ENCODE measurements around the gene KIF21B. TPM values are rescaled to one million over a fixed set of nuclear protein-coding genes. Genes with fewer than 3 reads are reported as not detected.

KIF21B gene
- total RNA-seq, 2 experiments from 2014 or later = 45.5 to 46.3 TPM

- DNase-seq = no peak
- CTCF ChIA-PET = interaction anchor here (1.0 to 4.2 kb wide), 7 partner anchors 10 to 97 kb away, joined by 3 to 40 read pairs (median 13); no protein-coding TSS in a partner anchor
- peaks cover 92% of the 10 kb centered on the region for H3K4me1 Mint-ChIP-seq (ENCODE audit: low read depth)
- peaks cover 11% of the 10 kb centered on the region for H3K36me3 Mint-ChIP-seq (ENCODE audit: low read depth)
- peak overlapping the region; percentile 82 for H3K27ac Mint-ChIP-seq
- no peaks in the 10 kb centered on the region for H3K27me3 Mint-ChIP-seq (ENCODE audit: low read depth)
- no peaks in the 10 kb centered on the region for H3K9me3 Mint-ChIP-seq
- H3K4me3 Mint-ChIP-seq = no peak overlapping the region
- intact Hi-C loops (cut with micrococcal nuclease) = loop anchor here (5.0 kb wide), 1 partner anchor 436 kb away; no protein-coding TSS in a partner anchor
These were observed 7.3 kb downstream of the KIF21B start for GRCh38 chr1:201016211-201016651.

GRCh38 chr1:201015551-201016091, 7.9 kb downstream of the KIF21B start:
- H3K9me3 Mint-ChIP-seq = no peaks in the 10 kb centered on the region
- H3K27ac Mint-ChIP-seq = peak overlapping the region; percentile 82
- no peak overlapping the region for H3K4me3 Mint-ChIP-seq
- DNase-seq = peak; percentile 42
- CTCF ChIA-PET = interaction anchor here (0.6 to 4.2 kb wide), 9 partner anchors 8 to 101 kb away, joined by 3 to 40 read pairs (median 5); partner anchors contain the start of gene KIF21B
- peaks cover 11% of the 10 kb centered on the region for H3K36me3 Mint-ChIP-seq (ENCODE audit: low read depth)
- H3K27me3 Mint-ChIP-seq (ENCODE audit: low read depth) = no peaks in the 10 kb centered on the region
- intact Hi-C loops (cut with micrococcal nuclease) = loop anchor here (5.0 kb wide), 1 partner anchor 437 kb away; no protein-coding TSS in a partner anchor
- peaks cover 91% of the 10 kb centered on the region for H3K4me1 Mint-ChIP-seq (ENCODE audit: low read depth)

GRCh38 chr1:201014816-201015200, 8.7 kb downstream of the KIF21B start:
- Mint-ChIP-seq H3K4me3 (no peak overlapping the region), H3K36me3 (ENCODE audit: low read depth) (peaks cover 11% of the 10 kb centered on the region)

GRCh38 chr1:201013991-201014815, 9.3 kb downstream of the KIF21B start:
- Mint-ChIP-seq H3K27me3 (ENCODE audit: low read depth) (no peaks in the 10 kb centered on the region), H3K36me3 (ENCODE audit: low read depth) (peaks cover 10% of the 10 kb centered on the region), H3K9me3 (no peaks in the 10 kb centered on the region), H3K4me1 (ENCODE audit: low read depth) (peaks cover 81% of the 10 kb centered on the region), H3K27ac (no peak overlapping the region), H3K4me3 (no peak overlapping the region)
- CTCF ChIA-PET = interaction anchor here (1.0 to 4.2 kb wide), 5 partner anchors 9 to 106 kb away, joined by 3 to 40 read pairs (median 8); partner anchors contain the start of gene KIF21B
- DNase-seq = no peak
- intact Hi-C loops (cut with micrococcal nuclease) = no loop called here

More at GRCh38 chr1:201014816-201015200, 8.7 kb downstream of the KIF21B start:
- no peaks in the 10 kb centered on the region for H3K27me3 Mint-ChIP-seq (ENCODE audit: low read depth)
- no peak for DNase-seq
- no peaks in the 10 kb centered on the region for H3K9me3 Mint-ChIP-seq
- CTCF ChIA-PET = interaction anchor here (1.0 to 4.2 kb wide), 7 partner anchors 9 to 105 kb away, joined by 3 to 40 read pairs (median 13); partner anchors contain the start of gene KIF21B
- intact Hi-C loops (cut with micrococcal nuclease) = loop anchor here (5.0 kb wide), 1 partner anchor 437 kb away; no protein-coding TSS in a partner anchor
- H3K27ac Mint-ChIP-seq = peak overlapping the region; percentile 24
- peaks cover 86% of the 10 kb centered on the region for H3K4me1 Mint-ChIP-seq (ENCODE audit: low read depth)

GRCh38 chr1:201013031-201013485, 10.5 kb downstream of the KIF21B start:
- H3K27ac Mint-ChIP-seq = peak overlapping the region; percentile 46
- no peak overlapping the region for H3K4me3 Mint-ChIP-seq
- CTCF ChIA-PET = interaction anchor here (0.6 to 1.7 kb wide), 5 partner anchors 12 to 106 kb away, joined by 3 to 5 read pairs (median 4); no protein-coding TSS in a partner anchor
- intact Hi-C loops (cut with micrococcal nuclease) = no loop called here
- H3K4me1 Mint-ChIP-seq (ENCODE audit: low read depth) = peaks cover 78% of the 10 kb centered on the region
- no peaks in the 10 kb centered on the region for H3K27me3 Mint-ChIP-seq (ENCODE audit: low read depth)
- peaks cover 5% of the 10 kb centered on the region for H3K36me3 Mint-ChIP-seq (ENCODE audit: low read depth)
- no peaks in the 10 kb centered on the region for H3K9me3 Mint-ChIP-seq
- DNase-seq = no peak

- CTCF ChIA-PET = interaction anchor here (0.7 to 2.3 kb wide), 6 partner anchors 9 to 40 kb away, joined by 3 to 16 read pairs (median 4); no protein-coding TSS in a partner anchor
- no peaks in the 10 kb centered on the region for H3K9me3 Mint-ChIP-seq
- no peaks in the 10 kb centered on the region for H3K27me3 Mint-ChIP-seq (ENCODE audit: low read depth)
- no peak overlapping the region for H3K4me3 Mint-ChIP-seq
- H3K27ac Mint-ChIP-seq = no peak overlapping the region
- H3K4me1 Mint-ChIP-seq (ENCODE audit: low read depth) = peaks cover 63% of the 10 kb centered on the region
- peaks cover 4% of the 10 kb centered on the region for H3K36me3 Mint-ChIP-seq (ENCODE audit: low read depth)
- no peak for DNase-seq
- intact Hi-C loops (cut with micrococcal nuclease) = no loop called here
These were observed 11.9 kb downstream of the KIF21B start for GRCh38 chr1:201011616-201012015.

GRCh38 chr1:201009962-201010645, 13.4 kb downstream of the KIF21B start:
- Mint-ChIP-seq H3K4me3 (no peak overlapping the region), H3K36me3 (ENCODE audit: low read depth) (peaks cover 7% of the 10 kb centered on the region), H3K4me1 (ENCODE audit: low read depth) (peaks cover 48% of the 10 kb centered on the region), H3K9me3 (no peaks in the 10 kb centered on the region), H3K27me3 (ENCODE audit: low read depth) (no peaks in the 10 kb centered on the region), H3K27ac (no peak overlapping the region)
- intact Hi-C loops (cut with micrococcal nuclease) = no loop called here
- DNase-seq = no peak
- CTCF ChIA-PET = interaction anchor here (1.4 to 2.3 kb wide), 6 partner anchors 8 to 34 kb away, joined by 3 to 16 read pairs (median 5); no protein-coding TSS in a partner anchor

- Mint-ChIP-seq H3K27me3 (ENCODE audit: low read depth) (no peaks in the 10 kb centered on the region), H3K36me3 (ENCODE audit: low read depth) (peaks cover 7% of the 10 kb centered on the region), H3K27ac (peak overlapping the region; percentile 36), H3K4me1 (ENCODE audit: low read depth) (peaks cover 39% of the 10 kb centered on the region), H3K9me3 (no peaks in the 10 kb centered on the region), H3K4me3 (no peak overlapping the region)
- CTCF ChIA-PET = interaction anchor here (0.8 to 1.6 kb wide), 5 partner anchors 11 to 37 kb away, joined by 3 to 6 read pairs (median 4); no protein-coding TSS in a partner anchor
- intact Hi-C loops (cut with micrococcal nuclease) = no loop called here
- no peak for DNase-seq
These were observed 14.7 kb downstream of the KIF21B start for GRCh38 chr1:201008666-201009360.

- H3K27me3 Mint-ChIP-seq (ENCODE audit: low read depth) = no peaks in the 10 kb centered on the region
- H3K9me3 Mint-ChIP-seq = no peaks in the 10 kb centered on the region
- peaks cover 11% of the 10 kb centered on the region for H3K36me3 Mint-ChIP-seq (ENCODE audit: low read depth)
- DNase-seq = no peak
- intact Hi-C loops (cut with micrococcal nuclease) = no loop called here
- H3K27ac Mint-ChIP-seq = no peak overlapping the region
- no peak overlapping the region for H3K4me3 Mint-ChIP-seq
- peaks cover 39% of the 10 kb centered on the region for H3K4me1 Mint-ChIP-seq (ENCODE audit: low read depth)
- CTCF ChIA-PET = no interaction called here
These were observed 16.0 kb downstream of the KIF21B start for GRCh38 chr1:201007481-201007880.

GRCh38 chr1:201006450-201006849, 17.1 kb downstream of the KIF21B start:
- Mint-ChIP-seq H3K4me1 (ENCODE audit: low read depth) (peaks cover 35% of the 10 kb centered on the region), H3K9me3 (no peaks in the 10 kb centered on the region), H3K4me3 (no peak overlapping the region), H3K36me3 (ENCODE audit: low read depth) (peaks cover 18% of the 10 kb centered on the region), H3K27ac (no peak overlapping the region), H3K27me3 (ENCODE audit: low read depth) (no peaks in the 10 kb centered on the region)
- DNase-seq = no peak
- CTCF ChIA-PET = interaction anchor here (0.6 to 1.2 kb wide), 2 partner anchors 12 to 30 kb away, joined by 3 read pairs; no protein-coding TSS in a partner anchor
- intact Hi-C loops (cut with micrococcal nuclease) = no loop called here

- CTCF ChIA-PET = interaction anchor here (0.6 to 2.8 kb wide), 4 partner anchors 16 to 206 kb away, joined by 3 to 15 read pairs (median 4); no protein-coding TSS in a partner anchor
- no peak overlapping the region for H3K27ac Mint-ChIP-seq
- intact Hi-C loops (cut with micrococcal nuclease) = no loop called here
These were observed 18.8 kb downstream of the KIF21B start for GRCh38 chr1:201004732-201005131.

More at GRCh38 chr1:201004732-201005131, 18.8 kb downstream of the KIF21B start:
- no peaks in the 10 kb centered on the region for H3K27me3 Mint-ChIP-seq (ENCODE audit: low read depth)
- H3K36me3 Mint-ChIP-seq (ENCODE audit: low read depth) = peaks cover 24% of the 10 kb centered on the region
- DNase-seq = no peak
- peaks cover 27% of the 10 kb centered on the region for H3K4me1 Mint-ChIP-seq (ENCODE audit: low read depth)
- no peaks in the 10 kb centered on the region for H3K9me3 Mint-ChIP-seq
- no peak overlapping the region for H3K4me3 Mint-ChIP-seq

Data from activated naive CD4-positive, alpha-beta T cell treated with anti-CD3 and anti-CD28 coated beads for 36 hours (primary cell).